HFFc6 (cell line): ENCODE results near the gene PSME4. TPM values are rescaled to one million over a fixed set of nuclear protein-coding genes. Genes with fewer than 3 reads are reported as not detected.

Experiments
- DNase-seq: peaks from one replicate; pipeline ENCODE4 v3.0.0-alpha.2; 2018
- H3K27ac Mint-ChIP-seq: 2 replicates; pipeline ENCODE4 v1.8.0; 2020; ENCODE audit warnings: mild to moderate bottlenecking, mixed read lengths
- H3K27me3 Mint-ChIP-seq: 2 replicates; pipeline ENCODE4 v1.8.0; 2021; ENCODE audit warnings: mild to moderate bottlenecking, moderate library complexity, mixed read lengths; ENCODE audit not compliant: insufficient read depth
- H3K36me3 Mint-ChIP-seq: 2 replicates; pipeline ENCODE4 v1.8.0; 2021; ENCODE audit warnings: low read depth, mixed read lengths
- H3K4me1 Mint-ChIP-seq: 2 replicates; pipeline ENCODE4 v1.8.0; 2020; ENCODE audit warnings: low read depth, mixed read lengths
- H3K4me3 Mint-ChIP-seq: 2 replicates; pipeline ENCODE4 v1.8.0; 2020; ENCODE audit warnings: mild to moderate bottlenecking, moderate library complexity, mixed read lengths
- H3K9me3 Mint-ChIP-seq: 2 replicates; pipeline ENCODE4 v1.8.0; 2020; ENCODE audit warnings: mild to moderate bottlenecking, mixed read lengths
- total RNA-seq, 6 experiments: library from RNA; stranded (reverse); fragmentation: NEBNext Ultra II Directional; extraction: Animal tissue kit (Norgen Biotek cat#: 25700); gene quantifications; 2 replicates in 1 of 6; 3 replicates in 5 of 6; pipeline ENCODE4 v1.2.3, GENCODE V29; 2021
- TF ChIP-seq, protein P1 (sequence below): fragments of 200-600 bp; sonication (generic); IDR thresholded peaks from 2 replicates; pipeline ENCODE4 v1.5.0; 2021; ENCODE audit warnings: antibody characterized with exemption, mild to moderate bottlenecking

The PSME4 gene
- total RNA-seq, 6 experiments from 2014 or later, result 64.6 to 88.0 (median 75.3) TPM

DNA sequence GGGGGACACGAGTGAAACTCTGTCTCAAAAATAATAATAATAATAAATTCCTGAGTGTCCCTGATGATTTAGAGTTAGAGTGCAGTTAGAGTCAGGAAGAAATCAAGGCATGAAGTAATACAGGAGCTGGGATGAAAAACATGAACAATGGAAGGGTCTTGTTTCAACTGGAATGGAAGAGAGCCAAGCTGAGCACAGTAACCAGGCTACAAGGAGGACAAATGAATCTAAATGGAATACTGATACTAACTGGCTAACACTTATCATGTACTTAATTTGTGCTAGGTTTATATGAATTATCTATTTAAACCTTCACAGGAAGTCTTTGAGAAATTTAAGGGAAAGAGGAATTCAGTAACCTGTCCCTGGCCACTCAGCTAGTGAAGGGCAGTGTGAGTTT is 38.8 kb upstream of the PSME4 start:
- Mint-ChIP-seq H3K4me3 (no peak overlapping the region), H3K27ac (no peak overlapping the region)
- no peak for DNase-seq

GRCh38 chr2:54008439-54008838 is 37.6 kb upstream of the PSME4 start:
- no peaks in the 10 kb centered on the region; the same call in 1 of the 2 replicates for H3K27me3 Mint-ChIP-seq
- H3K27ac Mint-ChIP-seq, result no peak overlapping the region
- DNase-seq, result no peak
- no peaks in the 10 kb centered on the region for H3K9me3 Mint-ChIP-seq
- no peak overlapping the region for H3K4me3 Mint-ChIP-seq
- TF ChIP-seq, protein P1, sequence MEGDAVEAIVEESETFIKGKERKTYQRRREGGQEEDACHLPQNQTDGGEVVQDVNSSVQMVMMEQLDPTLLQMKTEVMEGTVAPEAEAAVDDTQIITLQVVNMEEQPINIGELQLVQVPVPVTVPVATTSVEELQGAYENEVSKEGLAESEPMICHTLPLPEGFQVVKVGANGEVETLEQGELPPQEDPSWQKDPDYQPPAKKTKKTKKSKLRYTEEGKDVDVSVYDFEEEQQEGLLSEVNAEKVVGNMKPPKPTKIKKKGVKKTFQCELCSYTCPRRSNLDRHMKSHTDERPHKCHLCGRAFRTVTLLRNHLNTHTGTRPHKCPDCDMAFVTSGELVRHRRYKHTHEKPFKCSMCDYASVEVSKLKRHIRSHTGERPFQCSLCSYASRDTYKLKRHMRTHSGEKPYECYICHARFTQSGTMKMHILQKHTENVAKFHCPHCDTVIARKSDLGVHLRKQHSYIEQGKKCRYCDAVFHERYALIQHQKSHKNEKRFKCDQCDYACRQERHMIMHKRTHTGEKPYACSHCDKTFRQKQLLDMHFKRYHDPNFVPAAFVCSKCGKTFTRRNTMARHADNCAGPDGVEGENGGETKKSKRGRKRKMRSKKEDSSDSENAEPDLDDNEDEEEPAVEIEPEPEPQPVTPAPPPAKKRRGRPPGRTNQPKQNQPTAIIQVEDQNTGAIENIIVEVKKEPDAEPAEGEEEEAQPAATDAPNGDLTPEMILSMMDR, result no peak
- peaks cover 6% of the 10 kb centered on the region; the same call in 1 of the 2 replicates for H3K4me1 Mint-ChIP-seq
- H3K36me3 Mint-ChIP-seq, result no peaks in the 10 kb centered on the region

More for the DNA sequence above, 38.8 kb upstream of the PSME4 start:
- Mint-ChIP-seq H3K36me3 (no peaks in the 10 kb centered on the region), H3K27me3 (no peaks in the 10 kb centered on the region; the same call in 1 of the 2 replicates), H3K4me1 (peaks cover 6% of the 10 kb centered on the region), H3K9me3 (no peaks in the 10 kb centered on the region)
- TF ChIP-seq, protein P1, result no peak

DNA sequence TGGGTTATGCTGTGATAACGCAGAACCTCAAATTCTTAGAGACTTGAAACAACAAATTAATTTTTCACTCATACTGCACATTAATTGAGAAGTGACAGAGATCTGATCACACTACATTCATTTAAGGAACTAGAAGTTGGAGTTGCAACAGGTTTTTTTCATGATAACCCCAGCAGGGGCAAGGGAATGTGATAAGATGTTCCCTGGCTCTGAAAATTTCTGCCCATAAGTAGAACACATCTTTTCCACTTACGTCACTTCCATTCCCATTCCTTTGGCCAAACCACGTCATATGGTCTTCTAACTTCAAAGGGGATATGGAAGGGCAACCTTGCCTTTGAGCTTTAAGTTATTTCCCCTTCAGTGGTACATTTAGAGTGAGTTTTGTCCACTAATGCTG is 29.7 kb upstream of the PSME4 start:
- Mint-ChIP-seq H3K4me3 (no peak overlapping the region), H3K27ac (no peak overlapping the region), H3K4me1 (no peaks in the 10 kb centered on the region), H3K36me3 (no peaks in the 10 kb centered on the region), H3K9me3 (no peaks in the 10 kb centered on the region), H3K27me3 (no peaks in the 10 kb centered on the region)
- no peak for DNase-seq
- TF ChIP-seq, protein P1, result no peak

DNA sequence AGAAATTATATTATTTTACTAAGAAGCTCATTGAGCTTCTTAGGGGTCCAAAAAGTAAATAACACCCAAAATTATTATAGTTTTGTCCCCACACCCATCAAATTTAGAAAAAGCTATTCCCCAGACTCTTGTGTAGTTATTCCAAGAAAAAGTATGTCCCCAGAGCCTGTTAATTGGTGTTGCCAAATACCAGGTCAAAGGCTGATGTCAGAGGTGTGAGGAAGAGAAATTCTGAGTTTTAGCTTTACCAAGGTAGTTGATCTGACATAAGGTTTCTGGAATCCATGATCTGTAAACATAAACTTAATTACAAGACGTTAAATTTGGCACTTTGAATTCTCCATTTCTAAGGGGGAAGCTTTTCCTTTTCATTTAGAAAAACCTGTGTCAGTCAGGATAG is 29.3 kb upstream of the PSME4 start:
- DNase-seq, result no peak
- H3K4me1 Mint-ChIP-seq, result no peaks in the 10 kb centered on the region
- no peaks in the 10 kb centered on the region for H3K27me3 Mint-ChIP-seq
- H3K9me3 Mint-ChIP-seq, result no peaks in the 10 kb centered on the region
- TF ChIP-seq, protein P1, result no peak
- H3K36me3 Mint-ChIP-seq, result no peaks in the 10 kb centered on the region
- no peak overlapping the region for H3K4me3 Mint-ChIP-seq
- no peak overlapping the region for H3K27ac Mint-ChIP-seq

GRCh38 chr2:53998834-53999233 is 28.0 kb upstream of the PSME4 start:
- TF ChIP-seq, protein P1, result no peak
- no peaks in the 10 kb centered on the region for H3K9me3 Mint-ChIP-seq
- H3K27ac Mint-ChIP-seq, result no peak overlapping the region
- H3K36me3 Mint-ChIP-seq, result no peaks in the 10 kb centered on the region
- H3K4me3 Mint-ChIP-seq, result no peak overlapping the region
- H3K4me1 Mint-ChIP-seq, result no peaks in the 10 kb centered on the region
- no peak for DNase-seq
- H3K27me3 Mint-ChIP-seq, result no peaks in the 10 kb centered on the region
